GM23338 (cell line): Measurements from ENCODE around the gene USP15. TPM values are rescaled to one million over a fixed set of nuclear protein-coding genes. Genes with fewer than 3 reads are reported as not detected.

Experiments
- ATAC-seq: fragments of 200-7000 bp; cut with Tn5 transposase; 3 replicates; pipeline ENCODE4 v1.9.1; 2020
- DNase-seq: peaks from one replicate; pipeline ENCODE4 v3.0.0-alpha.2; 2015; ENCODE audit warnings: low spot score
- H2AFZ ChIP-seq: fragments of 200-600 bp; sonication (generic); 2 replicates; pipeline ENCODE4 v1.8.0; 2016; ENCODE audit warnings: antibody characterized with exemption, mild to moderate bottlenecking, moderate library complexity
- H3F3A ChIP-seq: fragments of 200-600 bp; sonication (generic); replicated peaks from 2 replicates; pipeline ENCODE4 v1.8.0; 2017; ENCODE audit warnings: antibody characterized with exemption, mixed run types, low read depth
- H3K27ac ChIP-seq: fragments of 200-600 bp; sonication (generic); 2 replicates; pipeline ENCODE4 v1.6.1; 2016; ENCODE audit warnings: low read depth
- H3K27me3 ChIP-seq: fragments of 200-600 bp; sonication (generic); 2 replicates; pipeline ENCODE4 v1.8.0; 2016; ENCODE audit warnings: mild to moderate bottlenecking, mixed run types, moderate library complexity; ENCODE audit not compliant: insufficient read depth
- H3K36me3 ChIP-seq: fragments of 200-600 bp; sonication (generic); 2 replicates; pipeline ENCODE4 v1.8.0; 2016; ENCODE audit warnings: mild to moderate bottlenecking; ENCODE audit not compliant: insufficient read depth
- H3K4me1 ChIP-seq: fragments of 200-600 bp; sonication (generic); 2 replicates; pipeline ENCODE4 v1.8.0; 2016; ENCODE audit warnings: mild to moderate bottlenecking, moderate library complexity; ENCODE audit not compliant: insufficient read depth
- H3K4me2 ChIP-seq: fragments of 200-600 bp; sonication (generic); 2 replicates; pipeline ENCODE4 v1.7.1; 2017; ENCODE audit warnings: mixed run types
- H3K4me3 ChIP-seq: fragments of 200-600 bp; sonication (generic); 2 replicates; pipeline ENCODE4 v1.6.1; 2016; ENCODE audit warnings: mixed run types
- H3K79me2 ChIP-seq: fragments of 200-600 bp; sonication (generic); replicated peaks from 2 replicates; pipeline ENCODE4 v1.8.0; 2017; ENCODE audit warnings: mild to moderate bottlenecking; ENCODE audit not compliant: insufficient read depth
- H3K9me2 ChIP-seq: fragments of 200-600 bp; sonication (generic); 2 replicates; pipeline ENCODE4 v1.8.0; 2017; ENCODE audit not compliant: insufficient read depth
- H4K20me1 ChIP-seq: fragments of 200-600 bp; sonication (generic); replicated peaks from 2 replicates; pipeline ENCODE4 v1.8.0; 2017; ENCODE audit warnings: mild to moderate bottlenecking; ENCODE audit not compliant: insufficient read depth
- H3K27ac Mint-ChIP-seq: 2 replicates; pipeline ENCODE4 v1.8.0; 2020; ENCODE audit warnings: inconsistent platforms, mild to moderate bottlenecking, moderate library complexity, mixed read lengths
- H3K27me3 Mint-ChIP-seq: 3 replicates; pipeline ENCODE4 v1.8.0; 2022; ENCODE audit warnings: low read depth, mild to moderate bottlenecking, moderate library complexity, mixed read lengths, inconsistent platforms; ENCODE audit not compliant: insufficient read depth, poor library complexity
- H3K36me3 Mint-ChIP-seq: 3 replicates; pipeline ENCODE4 v1.8.0; 2021; ENCODE audit warnings: low read depth, mild to moderate bottlenecking, inconsistent platforms, moderate library complexity, mixed read lengths
- H3K4me1 Mint-ChIP-seq: 3 replicates; pipeline ENCODE4 v1.8.0; 2020; ENCODE audit warnings: mild to moderate bottlenecking, inconsistent platforms, mixed read lengths
- H3K4me3 Mint-ChIP-seq: 3 replicates; pipeline ENCODE4 v1.8.0; 2021; ENCODE audit warnings: moderate library complexity, mild to moderate bottlenecking, inconsistent platforms, mixed read lengths
- H3K9me3 Mint-ChIP-seq: 3 replicates; pipeline ENCODE4 v1.8.0; 2020; ENCODE audit warnings: moderate library complexity, mild to moderate bottlenecking, inconsistent platforms, mixed read lengths
- EZH2phosphoT487 ChIP-seq: fragments of 200-600 bp; sonication (generic); IDR thresholded peaks from one replicate; pipeline ENCODE4 v1.8.1; 2018; ENCODE audit warnings: antibody characterized with exemption; ENCODE audit not compliant: unreplicated experiment
- NANOG ChIP-seq: IDR thresholded peaks from 2 replicates; pipeline ENCODE4 v1.6.1; 2016; ENCODE audit warnings: antibody characterized with exemption, borderline replicate concordance
- REST ChIP-seq: IDR thresholded peaks from one replicate; pipeline ENCODE4 v1.6.1; 2018; ENCODE audit warnings: antibody characterized with exemption; ENCODE audit not compliant: unreplicated experiment
- ZNF331 ChIP-seq: fragments of 250-450 bp; sonication (Bioruptor Pico); IDR thresholded peaks from 2 replicates; pipeline ENCODE4 v1.5.0; 2020; ENCODE audit warnings: low read depth, mild to moderate bottlenecking, moderate library complexity
- ZNF462 ChIP-seq: fragments of 250-450 bp; sonication (Bioruptor Pico); IDR thresholded peaks from 2 replicates; pipeline ENCODE4 v1.5.0; 2020; ENCODE audit warnings: mild to moderate bottlenecking, moderate library complexity
- polyA plus RNA-seq: library from polyadenylated mRNA; unstranded; fragments of >200 nt; fragmentation: Nextera tagmentation; extraction: Ambion mirVana; gene quantifications from 2 replicates; pipeline ENCODE4 v1.2.1, GENCODE V29; 2016
- total RNA-seq: library from RNA; depleted of rRNA; stranded (reverse); fragments of >200 nt; shearing (Covaris generic); gene quantifications from 2 replicates; pipeline ENCODE4 v1.2.3, GENCODE V29; 2014

Gene USP15
- total and polyA plus RNA-seq, 2 experiments from 2014 or later: 29.5 to 60.3 TPM

- no peak for TF ChIP-seq ZNF462
These were observed 1.8 kb downstream of the USP15 start (continued) for GRCh38 chr12:62261876-62262517.

- Histone ChIP-seq H4K20me1 (peaks cover 34% of the 10 kb centered on the region), H2AFZ (no peak overlapping the region)
- no peak for TF ChIP-seq NANOG
- no peak for TF ChIP-seq REST
- TF ChIP-seq ZNF462: no peak
- TF ChIP-seq ZNF331: no peak
- no peak for TF ChIP-seq EZH2phosphoT487
These were observed 3.0 kb downstream of the USP15 start for GRCh38 chr12:62263232-62263631.

More at GRCh38 chr12:62263232-62263631, 3.0 kb downstream of the USP15 start:
- Mint-ChIP-seq H3K27me3 (peaks cover 9% of the 10 kb centered on the region), H3K4me3 (no peak overlapping the region), H3K9me3 (no peaks in the 10 kb centered on the region), H3K36me3 (peaks cover 2% of the 10 kb centered on the region; the same call in 2 of the 3 replicates), H3K27ac (no peak overlapping the region), H3K4me1 (peaks cover 6% of the 10 kb centered on the region; the same call in 2 of the 3 replicates)
- Histone ChIP-seq H3K27ac (no peak overlapping the region), H3K36me3 (no peaks in the 10 kb centered on the region), H3K4me1 (peaks cover 10% of the 10 kb centered on the region; the same call in 1 of the 2 replicates), H3K4me3 (no peak overlapping the region), H3K9me2 (no peaks in the 10 kb centered on the region), H3K79me2 (peaks cover 79% of the 10 kb centered on the region), H3K27me3 (no peaks in the 10 kb centered on the region), H3K4me2 (no peak overlapping the region), H3F3A (0 out of 2 replicates have a peak, but pooled peaks cover 3% of the 10 kb centered on the region)
- ATAC-seq (no peak), DNase-seq (no peak)
